NK-92 (cell line): ENCODE results near the gene WNT9A.
"Not testable (repeated sequence)": the region's sequence is repeated elsewhere in the genome, so short reads cannot be mapped to it uniquely, and the experiment has no call there.

Source experiments
- DNase-seq: peaks from one replicate; lab custom pipeline; 2025; ENCODE audit not compliant: unreplicated experiment; lab: John Stamatoyannopoulos, UW

The WNT9A gene, protein sequence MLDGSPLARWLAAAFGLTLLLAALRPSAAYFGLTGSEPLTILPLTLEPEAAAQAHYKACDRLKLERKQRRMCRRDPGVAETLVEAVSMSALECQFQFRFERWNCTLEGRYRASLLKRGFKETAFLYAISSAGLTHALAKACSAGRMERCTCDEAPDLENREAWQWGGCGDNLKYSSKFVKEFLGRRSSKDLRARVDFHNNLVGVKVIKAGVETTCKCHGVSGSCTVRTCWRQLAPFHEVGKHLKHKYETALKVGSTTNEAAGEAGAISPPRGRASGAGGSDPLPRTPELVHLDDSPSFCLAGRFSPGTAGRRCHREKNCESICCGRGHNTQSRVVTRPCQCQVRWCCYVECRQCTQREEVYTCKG

DNA sequence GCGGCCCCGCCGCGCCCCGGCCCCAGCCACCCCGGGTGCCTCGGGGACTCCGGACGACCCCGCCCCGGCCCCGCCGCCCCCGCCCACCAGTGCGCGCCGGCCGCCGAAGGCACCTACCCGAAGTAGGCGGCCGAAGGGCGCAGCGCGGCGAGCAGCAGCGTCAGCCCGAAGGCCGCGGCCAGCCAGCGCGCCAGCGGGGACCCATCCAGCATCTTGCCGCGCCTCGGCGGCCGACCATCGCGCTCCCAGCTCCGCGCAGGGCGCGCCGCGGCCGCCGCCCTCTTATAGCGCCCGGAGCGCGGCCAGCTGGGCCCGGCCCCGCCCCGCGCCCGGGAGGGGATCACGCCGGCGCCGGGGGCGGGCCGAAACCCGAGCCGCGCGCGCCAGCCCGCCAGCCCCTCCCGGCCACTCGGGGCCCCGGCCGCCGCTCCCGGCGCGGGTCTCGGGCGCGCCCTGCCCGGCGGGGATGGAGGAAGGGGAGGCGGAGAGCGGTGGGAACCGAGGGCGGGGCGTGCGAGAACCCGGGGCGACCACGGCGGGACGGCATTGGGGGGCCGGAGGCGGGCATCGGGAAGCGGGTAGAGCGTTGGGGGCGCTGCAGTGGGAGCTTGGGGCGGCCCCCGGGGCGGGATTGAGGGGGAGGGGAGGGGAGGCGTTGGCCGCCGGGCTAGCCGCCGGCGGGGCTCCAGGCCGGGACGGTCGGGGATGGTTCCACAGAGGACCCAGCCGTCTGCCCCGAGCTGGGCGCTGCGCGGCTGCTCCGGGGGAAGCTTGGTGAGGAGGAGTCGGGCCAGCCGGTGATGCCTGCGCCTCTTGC is at the start of gene WNT9A:
Gene WNT9A (minus strand): TSS at position 257 of the 817 bp plus-strand sequence. CDS start 45 bp downstream, at position 212.
- no peak for DNase-seq

DNA sequence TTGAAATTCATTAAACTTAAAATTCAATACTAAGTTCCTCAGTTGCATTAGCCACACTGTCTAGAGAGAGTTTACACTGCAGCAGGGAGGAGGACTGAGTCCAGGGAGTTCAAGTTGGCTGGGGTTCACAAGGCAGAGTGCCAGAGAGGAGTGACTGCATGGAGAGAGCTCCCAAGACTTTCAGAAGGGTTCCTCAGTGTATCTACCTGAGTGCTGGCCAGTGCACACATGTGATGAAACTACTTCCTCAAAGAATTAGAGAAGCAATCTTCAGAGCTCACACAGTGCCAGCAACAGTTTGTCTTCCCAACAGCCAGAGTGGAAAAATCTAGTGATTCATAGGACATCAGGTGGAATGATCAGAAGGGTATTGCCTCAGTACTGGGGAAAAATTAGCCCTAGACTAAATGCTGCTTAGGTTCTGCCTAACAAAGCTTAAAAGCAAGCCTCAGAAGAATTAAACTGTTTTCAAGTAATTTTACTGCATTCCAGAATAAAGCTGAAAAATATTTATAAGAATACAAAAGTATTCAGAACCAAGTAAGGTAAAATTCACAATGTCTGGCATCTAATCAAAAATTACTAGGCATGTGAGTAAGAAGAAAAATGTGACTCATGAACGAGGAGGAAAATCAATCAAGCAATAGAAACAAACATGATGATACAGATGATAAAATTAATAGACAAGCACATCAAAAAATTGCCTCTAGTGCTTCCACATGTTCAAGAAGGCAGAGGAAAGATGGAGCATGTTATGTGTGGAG is 48.6 kb upstream of the WNT9A start:
- no peak for DNase-seq

DNA sequence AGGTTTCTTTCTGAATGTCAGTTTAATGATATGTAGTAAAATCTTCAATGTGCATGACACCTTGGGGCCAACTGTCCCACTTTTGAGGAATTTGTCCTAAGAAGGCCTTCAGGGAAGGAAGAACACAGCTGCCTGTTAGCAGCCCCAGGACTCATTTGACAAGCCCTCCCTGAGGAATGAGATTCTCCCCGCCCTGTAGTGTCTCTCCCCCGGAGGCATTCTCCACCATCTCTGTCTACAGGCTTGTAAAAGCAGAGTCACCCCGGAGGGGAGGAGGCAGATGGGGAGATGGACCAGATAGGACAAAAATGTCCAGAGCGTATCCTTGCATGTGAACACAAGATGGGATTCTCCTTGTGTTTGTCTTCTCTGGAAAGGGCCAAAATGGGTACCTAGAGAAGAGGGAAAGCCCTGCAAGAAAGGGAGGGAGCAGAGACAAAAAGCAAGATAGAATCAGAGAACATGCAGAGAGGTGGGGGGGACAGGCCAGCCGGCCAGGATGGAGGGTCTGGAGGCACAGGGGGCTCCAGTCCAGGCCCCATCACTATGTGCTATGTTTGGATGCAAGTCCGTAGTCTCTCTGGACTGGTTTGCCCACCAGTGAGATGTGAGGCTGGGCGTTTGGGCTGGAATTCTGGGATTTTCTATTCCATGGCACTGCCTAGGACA is 47.0 kb upstream of the WNT9A start:
- DNase-seq, result no peak

DNA sequence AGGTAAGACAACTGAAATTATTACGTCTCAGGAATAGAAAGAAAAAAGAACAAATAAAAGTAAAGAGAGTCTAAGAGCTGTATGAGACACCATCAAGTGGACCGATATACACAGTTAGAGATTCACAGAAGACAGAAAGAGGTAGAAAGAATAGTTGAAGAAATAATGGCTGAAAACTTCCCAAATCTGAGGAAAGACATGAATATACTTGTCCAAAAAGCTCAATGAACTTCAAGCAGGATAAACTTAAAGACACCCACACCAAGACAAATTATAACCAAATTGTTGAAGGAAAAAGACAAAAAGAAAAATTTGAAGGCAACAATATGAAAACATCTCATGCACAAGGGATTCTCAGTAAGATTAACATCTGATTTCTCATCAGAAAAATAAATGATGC is 39.4 kb upstream of the WNT9A start:
- no peak for DNase-seq

DNA sequence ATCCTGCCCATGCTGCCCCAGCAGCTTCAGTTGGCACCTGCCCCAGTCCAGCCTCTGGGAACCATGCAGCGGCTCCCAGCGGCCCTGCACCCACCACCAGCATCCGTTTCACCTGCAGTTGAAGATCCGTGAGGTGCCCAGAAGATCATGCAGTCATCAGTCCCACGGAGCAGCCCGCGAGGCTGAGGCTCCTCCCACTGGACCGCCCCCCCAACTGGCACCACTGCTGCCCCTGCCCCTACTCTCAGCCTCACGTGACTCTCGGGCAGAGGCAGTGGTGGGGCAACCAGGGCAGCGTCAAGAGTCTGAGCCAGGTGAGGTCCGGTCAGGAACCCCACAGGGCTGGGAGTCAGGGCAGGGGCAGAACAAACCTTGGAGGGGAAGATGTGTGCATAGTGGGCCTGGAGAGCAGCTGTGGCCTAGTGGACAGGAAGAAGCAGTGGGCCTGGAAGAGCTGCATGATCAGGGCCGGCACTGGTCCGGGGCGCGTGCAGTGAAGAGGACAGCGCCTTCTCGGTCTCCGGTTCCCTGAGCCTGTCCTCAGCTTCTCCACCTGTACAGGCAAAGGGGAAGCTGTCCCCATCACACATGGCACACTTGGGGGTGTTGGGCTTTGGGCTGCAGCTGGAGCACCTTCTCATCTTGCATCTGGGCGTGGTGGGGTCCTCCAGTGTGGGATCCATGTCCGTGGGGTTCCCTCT is 28.0 kb upstream of the WNT9A start:
- DNase-seq, result not testable (repeated sequence)

DNA sequence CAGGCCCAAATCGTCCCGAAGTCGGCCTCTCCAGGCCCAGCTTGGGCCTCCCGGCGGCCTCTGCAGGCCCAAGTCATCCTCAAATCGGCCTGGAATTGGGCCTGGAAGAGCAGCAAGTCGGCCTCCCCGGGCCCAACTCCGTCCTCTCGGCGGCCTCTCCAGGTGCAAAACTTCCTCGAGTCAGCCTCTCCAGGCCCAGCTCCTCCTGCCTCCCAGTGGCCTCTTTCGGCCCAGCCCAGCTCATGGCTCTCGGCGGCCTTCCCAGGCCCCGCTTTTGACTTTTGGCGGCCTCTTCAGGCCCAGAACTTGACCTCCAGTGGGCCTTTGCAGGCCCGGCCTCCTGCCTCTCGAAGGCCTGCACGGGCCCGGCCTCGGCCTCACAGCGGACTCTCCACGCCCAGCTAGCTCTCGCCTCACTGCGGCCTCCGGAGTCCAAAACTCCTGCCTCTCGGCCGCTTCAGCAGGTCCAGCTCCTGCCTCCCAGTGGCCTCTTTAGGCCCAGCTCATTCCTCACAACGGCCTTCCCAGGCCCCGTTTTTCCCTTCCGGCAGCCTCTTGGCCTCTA is 26.1 kb upstream of the WNT9A start:
- not testable (repeated sequence) for DNase-seq

DNA sequence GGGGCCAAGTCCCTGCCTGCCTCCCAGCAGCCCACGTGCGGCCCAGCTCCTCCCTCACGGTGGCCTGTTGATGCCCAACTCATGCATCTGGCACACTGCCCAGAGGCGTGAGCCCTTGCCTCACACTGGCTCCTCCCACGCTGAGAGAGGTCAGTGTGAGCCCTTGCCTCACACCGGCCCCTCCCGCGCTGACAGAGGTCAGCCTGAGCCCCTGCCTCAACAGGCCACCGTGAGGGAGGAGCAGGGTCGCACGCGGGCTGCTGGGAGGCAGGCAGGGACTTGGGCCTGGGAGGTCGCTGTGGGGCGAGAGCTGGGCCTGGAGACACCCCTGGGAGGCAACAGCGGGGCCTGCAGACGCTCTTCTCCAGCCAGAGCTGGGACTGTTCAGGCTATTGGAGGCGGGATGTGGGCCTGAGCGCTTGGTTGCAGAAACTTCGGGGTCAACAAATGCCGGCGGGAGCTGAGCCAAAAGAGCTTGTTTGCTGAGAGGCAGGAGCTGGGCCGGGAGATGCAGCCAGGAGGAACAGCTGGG is 25.2 kb upstream of the WNT9A start:
- DNase-seq, result not testable (repeated sequence)

DNA sequence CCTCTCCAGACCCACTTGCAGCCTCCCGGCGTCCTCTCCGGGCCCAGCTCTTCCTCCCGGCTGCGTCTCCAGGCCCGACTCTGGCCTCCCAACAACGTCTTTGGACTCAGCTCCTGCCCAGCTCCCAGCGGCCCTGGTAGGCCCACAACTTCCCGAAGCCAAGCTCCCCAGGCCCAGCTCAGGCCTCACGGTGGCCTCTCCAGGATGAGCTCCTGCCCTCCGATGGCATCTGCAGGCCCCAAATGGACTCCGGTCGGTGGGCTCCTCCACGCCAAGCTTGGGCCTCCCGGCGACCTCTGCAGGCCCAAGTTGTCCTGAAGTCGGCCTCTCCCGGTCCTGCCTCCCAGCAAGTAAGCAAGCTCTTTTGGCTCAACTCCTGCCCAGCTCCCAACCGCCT is 24.5 kb upstream of the WNT9A start:
- not testable (repeated sequence) for DNase-seq

DNA sequence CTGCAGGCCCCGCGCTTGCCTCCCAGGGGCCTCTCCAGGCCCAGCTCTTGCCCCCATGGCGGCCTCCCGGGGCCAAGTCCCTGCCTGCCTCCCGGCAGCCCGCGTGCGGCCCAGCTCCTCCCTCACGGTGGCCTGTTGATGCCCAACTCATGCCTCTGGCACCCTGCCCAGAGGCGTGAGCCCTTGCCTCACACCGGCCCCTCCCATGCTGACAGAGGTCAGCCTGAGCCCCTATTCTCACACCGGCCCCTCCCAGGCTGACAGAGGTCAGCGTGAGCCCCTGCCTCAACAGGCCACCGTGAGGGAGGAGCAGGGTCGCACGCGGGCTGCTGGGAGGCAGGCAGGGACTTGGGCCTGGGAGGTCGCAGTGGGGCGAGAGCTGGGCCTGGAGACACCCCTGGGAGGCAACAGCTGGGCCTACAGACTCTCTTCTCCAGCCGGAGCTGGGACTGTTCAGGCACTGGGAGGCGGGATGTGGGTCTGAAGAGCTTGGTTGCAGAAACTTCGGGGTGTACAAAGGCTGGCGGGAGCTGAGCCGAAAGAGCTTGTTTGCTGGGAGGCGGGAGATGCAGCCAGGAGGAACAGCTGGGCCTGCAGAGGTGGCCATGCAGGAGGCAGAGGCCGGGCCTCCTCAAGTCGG is 24.0 kb upstream of the WNT9A start:
- not testable (repeated sequence) for DNase-seq

DNA sequence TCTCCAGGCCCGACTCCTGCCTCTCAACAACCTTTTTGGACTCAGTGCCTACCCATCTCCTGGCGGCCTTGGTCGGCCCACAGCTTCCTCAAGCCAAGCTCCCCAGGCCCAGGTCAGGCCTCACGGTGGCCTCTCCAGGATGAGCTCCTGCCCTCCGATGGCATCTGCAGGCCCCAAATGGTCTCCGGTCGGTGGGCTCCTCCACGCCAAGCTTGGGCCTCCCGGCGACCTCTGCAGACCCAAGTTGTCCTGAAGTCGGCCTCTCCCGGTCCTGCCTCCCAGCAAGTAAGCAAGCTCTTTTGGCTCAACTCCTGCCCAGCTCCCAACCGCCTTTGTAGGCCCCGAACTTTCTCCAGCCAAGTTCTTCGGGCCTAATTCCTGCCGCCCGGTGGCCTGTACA is 23.5 kb upstream of the WNT9A start:
- DNase-seq, result not testable (repeated sequence)

DNA sequence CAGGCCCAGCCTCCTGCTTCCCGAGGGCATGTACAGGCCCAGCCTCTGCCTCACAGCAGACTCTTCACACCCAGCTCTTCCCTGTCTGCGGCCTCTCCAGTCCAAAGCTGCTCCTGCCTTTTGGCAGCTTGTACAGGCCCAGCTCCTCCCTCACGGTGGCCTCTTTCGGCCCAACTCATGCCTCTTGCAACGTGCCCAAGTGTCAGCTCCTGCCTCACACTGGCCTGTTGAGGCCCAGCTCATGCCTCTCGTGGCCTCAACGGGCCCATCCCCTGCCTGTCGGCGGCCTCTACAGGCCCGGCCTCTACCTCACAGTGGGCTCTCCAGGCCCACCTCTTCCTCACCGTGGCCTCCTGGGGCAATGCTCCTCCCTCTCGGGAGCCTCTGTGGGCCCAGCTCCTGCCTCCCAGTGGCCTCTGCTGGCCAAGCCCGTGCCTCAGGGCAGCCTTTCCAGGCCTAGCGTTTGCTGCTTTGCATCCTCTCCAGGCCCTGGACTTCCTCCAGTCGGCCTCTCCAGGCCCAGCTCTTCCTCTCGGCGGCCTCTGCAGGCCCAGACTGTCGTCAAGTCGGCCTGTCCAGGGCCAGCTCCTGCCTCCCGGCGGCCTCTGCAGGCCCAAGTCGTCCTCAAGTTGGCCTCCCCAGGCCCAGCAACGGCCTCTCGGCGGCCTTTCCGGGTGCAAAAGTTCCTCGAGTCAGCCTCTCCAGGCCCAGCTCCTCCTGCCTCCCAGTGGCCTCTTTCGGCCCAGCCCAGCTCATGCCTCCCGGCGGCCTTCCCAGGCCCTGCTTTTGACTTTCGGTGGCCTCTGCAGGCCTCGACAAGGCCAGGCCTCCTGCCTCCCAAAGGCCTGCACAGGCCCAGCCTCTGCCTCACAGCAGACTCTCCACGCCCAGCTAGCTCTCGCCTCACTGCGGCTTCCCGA is 22.6 kb upstream of the WNT9A start:
- DNase-seq, result not testable (repeated sequence)

DNA sequence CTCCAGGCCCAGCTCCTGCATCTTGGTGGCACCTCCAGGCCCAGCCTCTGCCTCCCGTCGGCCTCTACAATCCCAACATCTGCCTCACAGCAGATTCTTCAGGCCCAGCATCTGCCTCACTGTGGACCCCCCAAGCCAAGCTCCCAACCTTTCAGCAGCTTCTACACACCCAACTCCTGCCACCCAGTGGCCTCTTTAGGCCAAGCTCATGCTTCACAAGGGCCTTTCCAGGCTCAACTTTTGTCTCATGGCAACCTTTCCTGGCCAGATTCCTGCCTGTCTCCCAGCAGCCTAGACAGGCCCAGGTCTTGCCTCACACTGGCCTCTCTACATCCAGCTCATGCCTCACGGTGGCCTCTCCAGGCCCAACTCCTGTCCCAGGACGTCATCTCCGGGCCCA is 20.1 kb upstream of the WNT9A start:
- DNase-seq, result not testable (repeated sequence)

DNA sequence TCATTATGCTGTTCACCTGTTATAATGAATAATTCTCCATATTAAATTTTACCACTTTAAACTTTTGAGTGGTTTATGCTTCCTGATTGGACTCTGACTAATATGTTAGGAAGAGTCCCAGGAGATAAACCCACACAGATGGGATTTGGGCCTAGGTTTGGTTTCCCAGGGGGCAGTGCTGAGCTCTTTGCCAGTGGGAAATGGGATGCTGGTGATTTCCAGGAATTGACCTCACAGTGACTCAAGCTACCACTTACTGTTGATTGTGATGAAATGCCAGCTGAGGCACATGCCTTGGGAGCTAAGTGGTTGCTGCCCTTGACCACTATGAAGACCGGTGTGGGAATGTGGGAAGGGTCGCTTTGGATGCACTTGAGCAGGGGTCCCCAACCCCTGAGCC is 19.0 kb upstream of the WNT9A start:
- DNase-seq, result not testable (repeated sequence)

DNA sequence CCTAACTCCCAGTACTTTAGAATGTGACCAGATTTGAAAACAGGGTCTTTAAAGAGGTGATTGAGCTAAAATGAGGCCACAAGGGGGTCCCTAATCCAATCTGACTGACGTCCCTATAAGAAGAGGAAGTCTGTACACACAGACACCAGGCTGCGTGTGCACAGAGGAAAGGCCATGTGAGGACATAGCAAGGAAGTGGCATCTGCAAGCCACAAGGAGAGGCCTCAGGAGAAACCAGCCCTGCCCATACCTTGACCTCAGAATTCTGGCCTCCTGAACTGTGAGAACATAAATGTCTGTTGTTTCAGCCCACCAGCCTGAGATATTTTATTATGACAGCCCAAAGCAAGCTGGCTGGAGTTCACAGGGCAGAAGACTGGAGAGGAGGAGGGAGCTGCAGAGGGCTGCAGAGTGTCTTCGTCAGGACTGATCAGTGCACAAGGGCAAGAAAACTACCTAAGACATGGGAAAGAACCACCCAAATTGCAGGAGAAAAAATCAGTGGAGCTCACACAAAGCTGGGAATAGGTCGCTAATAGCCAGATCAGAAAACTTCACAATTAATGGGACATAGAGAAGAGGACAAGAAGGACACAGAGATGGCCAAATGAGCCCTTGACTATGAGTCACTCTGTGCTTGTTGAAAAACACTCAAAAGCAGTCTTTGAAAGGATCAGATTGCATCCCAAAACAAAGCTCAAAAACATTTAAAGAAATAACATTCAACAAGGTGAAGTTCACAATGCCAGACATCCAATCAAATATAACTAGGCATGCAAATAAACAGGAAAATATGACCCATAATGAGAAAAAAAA is 14.1 kb upstream of the WNT9A start:
- DNase-seq, result no peak

DNA sequence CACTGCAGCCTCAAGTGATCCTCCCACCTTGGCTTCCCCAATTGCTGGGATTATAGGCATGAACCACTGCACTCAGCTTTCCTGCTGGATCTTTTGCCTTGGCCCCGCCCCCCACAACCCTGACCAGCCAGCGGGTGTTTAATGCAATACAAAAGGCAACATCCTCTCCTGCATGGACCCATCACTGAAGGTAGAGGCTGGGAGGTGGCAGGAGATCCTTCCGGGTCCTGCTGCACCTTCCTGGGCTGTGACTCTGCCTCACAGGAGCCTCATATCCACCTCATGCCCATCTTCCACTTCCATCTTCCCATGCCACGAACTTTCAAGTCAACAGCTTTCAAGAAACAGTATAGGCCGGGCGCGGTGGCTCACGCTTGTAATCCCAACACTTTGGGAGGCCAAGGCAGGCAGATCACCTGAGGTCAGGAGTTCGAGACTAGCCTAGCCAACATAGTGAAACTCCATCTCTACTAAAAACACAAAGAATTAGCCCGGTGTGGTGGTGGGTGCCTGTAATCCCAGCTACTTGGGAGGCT is 11.7 kb upstream of the WNT9A start:
- no peak for DNase-seq

DNA sequence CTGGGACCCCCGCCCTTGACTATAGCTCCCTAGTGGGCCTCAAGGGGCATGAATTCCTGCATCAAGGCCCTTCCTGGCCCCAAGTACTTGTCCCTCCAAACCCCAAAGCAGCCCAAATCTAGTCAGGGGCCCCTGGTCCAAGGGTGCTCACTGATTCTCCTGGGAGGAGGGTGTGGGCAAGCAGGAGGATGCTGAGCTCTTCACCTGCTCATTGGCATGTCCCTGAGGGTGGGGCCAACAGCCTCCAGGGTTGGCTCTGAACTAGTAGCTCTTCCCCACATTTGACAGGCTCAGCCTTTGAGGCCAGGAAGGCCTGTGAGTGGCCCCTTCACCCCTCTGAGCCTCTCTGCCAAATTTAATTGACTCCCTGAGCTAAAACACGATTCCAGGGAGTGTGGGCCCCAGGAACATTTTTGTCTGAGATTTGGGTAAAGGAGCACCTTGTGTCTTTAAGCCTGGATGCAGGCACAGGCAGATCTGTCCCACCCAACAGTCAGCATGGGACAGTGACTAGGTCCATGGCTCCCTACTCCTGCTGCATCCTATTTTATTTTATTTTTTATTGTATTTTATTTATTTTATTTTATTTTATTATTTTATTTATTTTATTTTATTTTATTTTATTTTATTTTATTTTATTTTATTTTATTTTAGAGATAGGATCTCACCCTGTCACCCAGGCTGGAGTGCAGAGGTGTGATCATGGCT is 11.0 kb upstream of the WNT9A start:
- DNase-seq, result no peak
